Activated T-cell treated with anti-CD3 and anti-CD28 coated beads for 48 hours (primary cell): ENCODE results near the gene BACH2.
"Not testable (repeated sequence)": the region's sequence is repeated elsewhere in the genome, so short reads cannot be mapped to it uniquely, and the experiment has no call there.

ENCODE experiments used
- DNase-seq: peaks from one replicate; pipeline ENCODE4 v3.0.0-alpha.2; 2020; ENCODE audit warnings: low read depth

The BACH2 gene

DNA sequence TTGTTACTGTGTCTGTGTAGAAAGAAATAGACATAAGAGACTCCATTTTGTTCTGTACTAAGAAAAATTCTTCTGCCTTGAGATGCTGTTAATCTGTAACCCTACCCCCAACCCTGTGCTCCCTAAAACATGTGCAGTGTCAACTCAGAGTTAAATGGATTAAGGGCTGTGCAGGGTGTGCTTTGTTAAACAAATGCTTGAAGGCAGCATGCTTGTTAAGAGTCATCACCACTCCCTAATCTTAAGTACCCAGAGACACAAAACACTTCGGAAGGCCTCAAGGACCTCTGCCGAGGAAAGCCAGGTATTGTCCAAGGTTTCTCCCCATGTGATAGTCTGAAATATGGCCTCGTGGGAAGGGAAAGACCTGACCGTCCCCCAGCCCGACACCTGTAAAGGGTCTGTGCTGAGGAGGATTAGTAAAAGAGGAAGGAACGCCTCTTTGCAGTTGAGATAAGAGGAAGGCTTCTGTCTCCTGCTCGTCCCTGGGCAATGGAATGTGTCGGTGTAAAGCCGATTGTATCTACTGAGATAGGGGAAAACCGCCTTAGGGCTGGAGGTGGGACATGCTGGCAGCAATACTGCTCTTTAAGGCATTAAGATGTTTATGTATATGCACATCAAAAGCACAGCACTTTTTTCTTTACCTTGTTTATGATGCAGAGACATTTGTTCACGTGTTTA is 405.7 kb downstream of the BACH2 start:
- DNase-seq: not testable (repeated sequence)

DNA sequence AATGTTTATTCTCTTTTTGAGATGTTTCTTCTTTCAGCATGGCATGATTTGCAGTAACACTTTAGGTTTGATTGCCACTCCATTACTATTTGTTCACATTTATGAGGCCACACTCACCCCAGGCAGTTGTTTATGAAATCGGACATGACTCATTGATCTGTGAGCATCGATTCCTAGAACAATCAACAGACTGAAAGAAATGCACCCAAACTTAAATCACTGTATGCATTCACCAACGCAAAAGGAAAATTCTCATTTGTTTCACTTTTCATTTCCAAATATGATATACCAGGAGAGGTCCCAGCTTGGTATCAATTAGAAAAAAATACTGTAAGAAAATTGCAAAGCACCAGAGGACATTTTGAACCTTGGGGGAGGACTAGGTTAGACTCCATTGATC is 407.8 kb downstream of the BACH2 start:
- DNase-seq: no peak

DNA sequence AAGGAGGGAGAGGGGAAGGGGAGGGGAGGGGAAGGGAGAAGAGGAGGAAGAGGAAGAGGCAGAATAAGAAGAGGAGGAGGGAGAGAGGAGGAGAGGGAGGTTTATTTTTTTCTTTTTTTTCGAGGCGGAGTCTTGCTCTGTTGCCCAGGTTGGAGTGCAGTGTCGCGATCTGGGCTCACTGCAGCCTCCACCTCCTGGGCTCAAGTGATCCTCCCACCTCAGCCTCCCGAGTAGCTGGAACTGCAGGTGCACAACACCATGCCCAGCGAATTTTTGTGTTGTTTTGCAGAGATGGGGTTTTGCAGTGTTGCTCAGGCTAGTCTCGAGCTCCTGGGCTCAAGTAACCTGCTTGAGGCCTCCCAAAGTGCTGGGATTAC is 408.5 kb downstream of the BACH2 start:
- DNase-seq: no peak

DNA sequence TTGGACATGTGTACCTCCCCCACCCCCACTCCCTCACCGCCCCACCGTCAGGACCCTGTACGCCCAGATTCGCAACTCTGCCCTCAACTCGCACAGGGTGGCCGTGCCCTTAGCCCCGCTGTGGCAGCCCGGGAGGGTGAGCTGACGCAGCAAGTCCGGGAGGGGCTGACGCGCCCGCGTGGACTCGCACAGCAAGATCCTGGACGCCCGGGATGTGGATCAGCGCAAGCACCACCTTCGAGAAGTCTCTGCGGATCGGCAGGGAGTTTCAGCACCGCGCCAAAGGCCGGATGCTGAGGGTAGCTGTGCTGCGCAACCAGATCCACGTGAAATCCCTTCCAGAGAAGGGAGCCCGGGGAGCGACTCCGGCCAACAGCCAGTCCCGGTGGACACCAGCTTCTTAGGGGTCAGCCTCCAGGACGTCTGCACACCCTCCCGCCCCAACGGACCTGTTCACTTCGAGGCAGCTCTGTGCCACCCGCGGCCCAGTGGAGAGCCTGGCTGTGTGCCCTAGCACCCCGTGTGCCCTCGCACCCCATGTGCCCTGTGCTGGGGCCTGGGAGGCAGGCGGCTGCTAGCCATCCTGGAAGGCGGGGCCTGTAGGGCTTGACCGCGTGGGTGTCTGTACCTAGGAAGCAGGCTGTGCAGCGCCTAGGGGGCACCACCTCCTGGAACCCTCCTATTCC is 409.0 kb downstream of the BACH2 start:
- no peak for DNase-seq

DNA sequence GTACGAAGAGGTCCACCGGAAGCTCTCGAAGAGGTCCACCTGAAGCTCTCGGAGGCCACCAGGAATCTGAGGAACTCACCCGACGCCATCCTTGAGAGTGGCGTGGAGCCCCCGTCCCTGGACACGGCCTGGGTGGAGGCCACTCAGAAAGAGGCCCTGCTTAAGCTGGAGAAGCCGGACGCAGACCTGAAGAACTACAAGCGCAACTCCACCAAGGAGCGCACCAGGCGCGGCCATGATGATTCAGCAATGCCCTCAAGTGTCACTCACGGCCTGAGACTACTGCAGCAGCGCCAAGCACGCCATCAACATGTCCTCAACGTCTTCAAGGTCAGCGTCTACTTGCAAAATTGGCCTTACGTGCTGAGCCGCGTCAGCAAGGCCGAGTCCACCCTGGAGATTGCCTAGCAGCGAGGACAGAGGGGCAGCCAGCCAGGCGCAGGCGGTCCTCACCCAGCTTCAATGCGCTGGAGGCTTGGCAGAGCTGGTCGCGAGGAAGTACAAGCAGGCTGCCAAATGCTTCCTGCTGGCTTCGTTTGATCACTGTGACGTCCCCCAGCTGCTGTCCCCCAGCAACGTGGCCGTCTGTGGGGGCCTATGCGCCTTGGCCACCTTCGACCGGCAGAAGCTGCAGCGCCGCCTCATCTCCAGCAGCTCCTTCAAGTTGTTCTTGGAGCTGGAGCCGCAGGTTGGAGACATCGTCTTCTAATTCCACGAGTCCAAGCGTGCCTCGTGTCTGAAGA is 410.1 kb downstream of the BACH2 start:
- DNase-seq: no peak
